Mesenchymal stem cell (in vitro differentiated cells and primary cell): Measurements from ENCODE around the gene MMS19.

Source experiments
- DNase-seq: peaks from one replicate; pipeline ENCODE4 v3.0.0-alpha.2; 2013
- H2AFZ ChIP-seq: one replicate; pipeline ENCODE4 v1.6.1; 2013; ENCODE audit warnings: low read depth, mild to moderate bottlenecking, control low read depth, inconsistent platforms, low read length, moderate library complexity
- H2AK5ac ChIP-seq: 2 replicates; pipeline ENCODE4 v1.6.1; 2013; ENCODE audit warnings: low read length, moderate library complexity, mild to moderate bottlenecking, inconsistent platforms; ENCODE audit not compliant: severe bottlenecking
- H2BK120ac ChIP-seq: one replicate; pipeline ENCODE4 v1.6.1; 2013; ENCODE audit warnings: low read depth, mild to moderate bottlenecking, inconsistent platforms, low read length, moderate library complexity
- H2BK12ac ChIP-seq, 2 experiments: one replicate each; pipeline ENCODE4 v1.6.1; 2013; ENCODE audit warnings: inconsistent platforms in 2 of 2, low read length in 2 of 2, mild to moderate bottlenecking in 2 of 2, moderate library complexity in 2 of 2, control low read depth in 1 of 2
- H2BK15ac ChIP-seq: one replicate; pipeline ENCODE4 v1.6.1; 2013; ENCODE audit warnings: mild to moderate bottlenecking, low read depth, inconsistent platforms; ENCODE audit not compliant: poor library complexity, severe bottlenecking
- H2BK5ac ChIP-seq: 2 replicates; pipeline ENCODE4 v1.6.1; 2013; ENCODE audit warnings: low read depth, mild to moderate bottlenecking, low read length, control low read depth, inconsistent platforms; ENCODE audit not compliant: poor library complexity, severe bottlenecking
- H3K14ac ChIP-seq, 2 experiments: one replicate each; pipeline ENCODE4 v1.6.1; 2013; ENCODE audit warnings: inconsistent platforms in 2 of 2, low read length in 2 of 2, control low read depth in 1 of 2, mild to moderate bottlenecking in 1 of 2, moderate library complexity in 1 of 2
- H3K18ac ChIP-seq, 2 experiments: one replicate each; pipeline ENCODE4 v1.6.1; 2013; ENCODE audit warnings: inconsistent platforms in 2 of 2, low read length in 2 of 2, control low read depth in 1 of 2, low read depth in 1 of 2, mild to moderate bottlenecking in 1 of 2
- H3K23ac ChIP-seq, 2 experiments: one replicate each; pipeline ENCODE4 v1.6.1; 2013; ENCODE audit warnings: inconsistent platforms in 2 of 2, low read length in 2 of 2, mild to moderate bottlenecking in 2 of 2, moderate library complexity in 2 of 2, control low read depth in 1 of 2
- H3K27ac ChIP-seq: 2 replicates; pipeline ENCODE4 v1.5.1; 2013; ENCODE audit warnings: mild to moderate bottlenecking, moderate library complexity, low read length, control low read depth, inconsistent platforms; ENCODE audit not compliant: poor library complexity, severe bottlenecking
- H3K27me3 ChIP-seq, 2 experiments: 2 replicates each; pipeline versions ENCODE4 v1.6.1 to v1.7.0; 2013; ENCODE audit warnings: low read length in 2 of 2, mild to moderate bottlenecking in 2 of 2, moderate library complexity in 2 of 2, control low read depth in 1 of 2, inconsistent platforms in 1 of 2; ENCODE audit not compliant: control insufficient read depth in 1 of 2, insufficient read depth in 1 of 2
- H3K36me3 ChIP-seq, 2 experiments: 2 replicates each; pipeline versions ENCODE4 v1.6.1 to v1.7.0; 2013; ENCODE audit warnings: low read length in 2 of 2, control low read depth in 1 of 2, inconsistent platforms in 1 of 2, low read depth in 1 of 2, mild to moderate bottlenecking in 1 of 2; ENCODE audit not compliant: insufficient read depth in 2 of 2, control insufficient read depth in 1 of 2
- H3K4ac ChIP-seq, 2 experiments: one replicate each; pipeline ENCODE4 v1.6.1; 2013; ENCODE audit warnings: inconsistent platforms in 2 of 2, low read length in 2 of 2, mild to moderate bottlenecking in 2 of 2, moderate library complexity in 2 of 2, control low read depth in 1 of 2, low read depth in 1 of 2
- H3K4me1 ChIP-seq: 2 replicates; pipeline ENCODE4 v1.6.1; 2013; ENCODE audit warnings: low read depth, low read length, control low read depth; ENCODE audit not compliant: control insufficient read depth, insufficient read depth
- H3K4me2 ChIP-seq: 2 replicates; pipeline ENCODE4 v1.6.1; 2013; ENCODE audit warnings: low read length, mild to moderate bottlenecking, inconsistent platforms; ENCODE audit not compliant: poor library complexity, severe bottlenecking
- H3K4me3 ChIP-seq, 2 experiments: 2 replicates each; pipeline versions ENCODE4 v1.5.1 to v1.7.0; 2013; ENCODE audit warnings: low read length in 2 of 2, mild to moderate bottlenecking in 2 of 2, control low read depth in 1 of 2, low read depth in 1 of 2; ENCODE audit not compliant: insufficient read depth in 1 of 2
- H3K79me1 ChIP-seq: replicated peaks from 2 replicates; pipeline ENCODE4 v1.6.1; 2013; ENCODE audit warnings: mild to moderate bottlenecking, control low read depth, low read length, inconsistent platforms; ENCODE audit not compliant: poor library complexity, severe bottlenecking
- H3K9ac ChIP-seq: 2 replicates; pipeline ENCODE4 v1.7.0; 2013; ENCODE audit warnings: mild to moderate bottlenecking, low read length, moderate library complexity
- H3K9me3 ChIP-seq: 2 replicates; pipeline ENCODE4 v1.7.0; 2013; ENCODE audit warnings: mild to moderate bottlenecking, low read length; ENCODE audit not compliant: control insufficient read depth
- H4K8ac ChIP-seq: one replicate; pipeline ENCODE4 v1.6.1; 2013; ENCODE audit warnings: inconsistent platforms, mild to moderate bottlenecking, low read length, moderate library complexity
- H4K91ac ChIP-seq: one replicate; pipeline ENCODE4 v1.6.1; 2013; ENCODE audit warnings: mild to moderate bottlenecking, low read length, inconsistent platforms
- WGBS: methylation state at CpG from one replicate; pipeline ENCODE4 v1.1.7; 2013; ENCODE audit warnings: mixed read lengths; 5-methylcytosine and 5-hydroxymethylcytosine counted together

The MMS19 gene

GRCh38 chr10:97494863-97495506 lies 3.2 kb downstream of the MMS19 start:
- Histone ChIP-seq H3K4me3 (no peak overlapping the region), H3K14ac (no peak overlapping the region), H3K9me3 (no peaks in the 10 kb centered on the region), H2AFZ (no peak overlapping the region), H2BK120ac (no peak overlapping the region), H3K27me3 (no peaks in the 10 kb centered on the region), H3K4me1 (peaks cover 24% of the 10 kb centered on the region), H3K27ac (no peak overlapping the region), H3K4me2 (no peak overlapping the region), H3K9ac (peak overlapping the region; percentile 55), H2BK5ac (no peak overlapping the region), H3K18ac (no peak overlapping the region), H2BK12ac (no peak overlapping the region), H3K79me1 (no peaks in the 10 kb centered on the region), H3K23ac (no peak overlapping the region), H3K4ac (no peak overlapping the region), H2AK5ac (no peak overlapping the region), H2BK15ac (no peak overlapping the region), H4K8ac (peak overlapping the region; percentile 24), H3K36me3 (peaks cover 5 to 9% of the 10 kb centered on the region in 2 experiments), H4K91ac (no peak overlapping the region)
- DNase-seq: peak; percentile 59
- 54% methylated on average over 7 of the region's 7 CpGs for WGBS

GRCh38 chr10:97494151-97494550 lies 4.1 kb downstream of the MMS19 start:
- Histone ChIP-seq H2AFZ (peak overlapping the region; percentile 14), H4K8ac (no peak overlapping the region), H3K18ac (no peak overlapping the region), H3K4me2 (no peak overlapping the region), H2BK120ac (no peak overlapping the region), H4K91ac (no peak overlapping the region), H3K4me3 (no peak overlapping the region), H2BK12ac (no peak overlapping the region), H3K9ac (peak overlapping the region; percentile 55), H3K23ac (peak overlapping the region in 1 of 2 experiments; percentile 69), H3K27me3 (no peaks in the 10 kb centered on the region), H3K4ac (no peak overlapping the region), H2AK5ac (no peak overlapping the region), H2BK15ac (no peak overlapping the region), H3K36me3 (peaks cover 5 to 9% of the 10 kb centered on the region in 2 experiments), H2BK5ac (no peak overlapping the region), H3K9me3 (no peaks in the 10 kb centered on the region), H3K79me1 (no peaks in the 10 kb centered on the region), H3K14ac (no peak overlapping the region), H3K27ac (no peak overlapping the region), H3K4me1 (peaks cover 21% of the 10 kb centered on the region)
- WGBS: 92% methylated on average over 2 of the region's 2 CpGs
- no peak for DNase-seq

DNA sequence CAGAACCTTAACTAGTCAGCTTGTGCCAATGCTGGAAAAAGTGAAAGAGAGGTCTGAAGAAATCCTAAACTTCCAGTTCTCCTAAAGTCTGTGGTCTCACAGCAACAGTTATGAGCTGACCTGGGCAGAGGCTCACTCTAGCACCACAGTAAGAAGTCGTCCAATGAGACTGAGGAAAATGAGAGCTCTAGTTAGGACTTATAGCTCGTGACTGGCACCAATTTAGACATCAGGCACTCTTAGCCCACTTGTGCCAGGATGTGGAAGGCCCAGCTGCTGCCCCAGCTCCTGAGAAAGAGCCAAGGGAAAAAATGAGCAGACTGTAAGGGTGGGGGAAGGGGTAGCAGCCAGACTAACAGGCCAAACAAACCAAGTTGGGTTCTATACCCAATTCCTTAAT lies 7.6 kb downstream of the MMS19 start:
- no peak for DNase-seq
- H2BK120ac ChIP-seq: no peak overlapping the region
- no peak overlapping the region for H3K23ac ChIP-seq
- no peak overlapping the region for H4K91ac ChIP-seq
- no peaks in the 10 kb centered on the region for H3K79me1 ChIP-seq
- H3K9ac ChIP-seq: peak overlapping the region; percentile 14
- H2BK5ac ChIP-seq: no peak overlapping the region
- H3K27me3 ChIP-seq: no peaks in the 10 kb centered on the region
- H2BK15ac ChIP-seq: no peak overlapping the region
- no peak overlapping the region for H3K4me3 ChIP-seq
- no peak overlapping the region for H2AK5ac ChIP-seq
- no peak overlapping the region for H3K14ac ChIP-seq
- peaks cover 17% of the 10 kb centered on the region for H3K4me1 ChIP-seq
- no peaks in the 10 kb centered on the region for H3K9me3 ChIP-seq
- H4K8ac ChIP-seq: no peak overlapping the region
- H3K36me3 ChIP-seq: peaks cover 5 to 10% of the 10 kb centered on the region in 2 experiments
- H3K18ac ChIP-seq: no peak overlapping the region
- no peak overlapping the region for H3K4ac ChIP-seq
- no peak overlapping the region for H3K27ac ChIP-seq
- no peak overlapping the region for H2AFZ ChIP-seq
- H3K4me2 ChIP-seq: no peak overlapping the region
- H2BK12ac ChIP-seq: no peak overlapping the region
- 88% methylated on average over 2 of the region's 2 CpGs for WGBS

- no peak overlapping the region for H2AK5ac ChIP-seq
- no peak overlapping the region for H4K8ac ChIP-seq
- peaks cover 6% of the 10 kb centered on the region for H3K4me1 ChIP-seq
- no peak overlapping the region for H2BK5ac ChIP-seq
- no peak overlapping the region for H2BK120ac ChIP-seq
- no peaks in the 10 kb centered on the region for H3K27me3 ChIP-seq
- DNase-seq: no peak
- no peak overlapping the region for H2AFZ ChIP-seq
- H3K14ac ChIP-seq: no peak overlapping the region
- no peak overlapping the region for H3K4ac ChIP-seq
- no peak overlapping the region for H3K27ac ChIP-seq
- no peak overlapping the region for H4K91ac ChIP-seq
- no peak overlapping the region for H3K9ac ChIP-seq
- no peak overlapping the region for H3K23ac ChIP-seq
- H3K36me3 ChIP-seq: peaks cover 15 to 27% of the 10 kb centered on the region in 2 experiments
- H3K4me3 ChIP-seq: no peak overlapping the region
- no peak overlapping the region for H3K4me2 ChIP-seq
- WGBS: 100% methylated on average over 1 of the region's 4 CpGs
- H3K18ac ChIP-seq: no peak overlapping the region
- peaks cover 13% of the 10 kb centered on the region for H3K79me1 ChIP-seq
- H2BK12ac ChIP-seq: no peak overlapping the region
- no peak overlapping the region for H2BK15ac ChIP-seq
- H3K9me3 ChIP-seq: no peaks in the 10 kb centered on the region
Observed at GRCh38 chr10:97485647-97486281, 12.5 kb downstream of the MMS19 start.
